Measurements from ENCODE around the gene TYROBP. TPM values are rescaled to one million over a fixed set of nuclear protein-coding genes. Genes with fewer than 3 reads are reported as not detected.

The TYROBP gene
- total RNA-seq, 1 donor from 2014 or later, result not detected

- H3K4me3 Mint-ChIP-seq (ENCODE audit: unreplicated experiment), result no peak overlapping the region
- peaks cover 26% of the 10 kb centered on the region for H3K36me3 Mint-ChIP-seq (ENCODE audit: unreplicated experiment)
- H3K4me1 Mint-ChIP-seq (ENCODE audit: unreplicated experiment), result no peaks in the 10 kb centered on the region
- TF ChIP-seq, protein P1, sequence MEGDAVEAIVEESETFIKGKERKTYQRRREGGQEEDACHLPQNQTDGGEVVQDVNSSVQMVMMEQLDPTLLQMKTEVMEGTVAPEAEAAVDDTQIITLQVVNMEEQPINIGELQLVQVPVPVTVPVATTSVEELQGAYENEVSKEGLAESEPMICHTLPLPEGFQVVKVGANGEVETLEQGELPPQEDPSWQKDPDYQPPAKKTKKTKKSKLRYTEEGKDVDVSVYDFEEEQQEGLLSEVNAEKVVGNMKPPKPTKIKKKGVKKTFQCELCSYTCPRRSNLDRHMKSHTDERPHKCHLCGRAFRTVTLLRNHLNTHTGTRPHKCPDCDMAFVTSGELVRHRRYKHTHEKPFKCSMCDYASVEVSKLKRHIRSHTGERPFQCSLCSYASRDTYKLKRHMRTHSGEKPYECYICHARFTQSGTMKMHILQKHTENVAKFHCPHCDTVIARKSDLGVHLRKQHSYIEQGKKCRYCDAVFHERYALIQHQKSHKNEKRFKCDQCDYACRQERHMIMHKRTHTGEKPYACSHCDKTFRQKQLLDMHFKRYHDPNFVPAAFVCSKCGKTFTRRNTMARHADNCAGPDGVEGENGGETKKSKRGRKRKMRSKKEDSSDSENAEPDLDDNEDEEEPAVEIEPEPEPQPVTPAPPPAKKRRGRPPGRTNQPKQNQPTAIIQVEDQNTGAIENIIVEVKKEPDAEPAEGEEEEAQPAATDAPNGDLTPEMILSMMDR (IDR thresholded peaks at IDR 0.05), result no peak
- no peak overlapping the region for H3K27ac Mint-ChIP-seq (ENCODE audit: unreplicated experiment)
- no peak for DNase-seq (ENCODE audit: extremely low spot score, unreplicated experiment)
- H3K9me3 Mint-ChIP-seq (ENCODE audit: unreplicated experiment), result no peaks in the 10 kb centered on the region
- H3K27me3 Mint-ChIP-seq (ENCODE audit: unreplicated experiment), result no peaks in the 10 kb centered on the region
These were observed 20.9 kb downstream of the TYROBP start for GRCh38 chr19:35887197-35887596.

GRCh38 chr19:35885904-35886303 lies 22.2 kb downstream of the TYROBP start:
- TF ChIP-seq, protein P1 (IDR thresholded peaks at IDR 0.05), result no peak
- peaks cover 24% of the 10 kb centered on the region for H3K36me3 Mint-ChIP-seq (ENCODE audit: unreplicated experiment)
- no peak for DNase-seq (ENCODE audit: extremely low spot score, unreplicated experiment)
- no peak overlapping the region for H3K4me3 Mint-ChIP-seq (ENCODE audit: unreplicated experiment)
- no peaks in the 10 kb centered on the region for H3K9me3 Mint-ChIP-seq (ENCODE audit: unreplicated experiment)
- no peak overlapping the region for H3K27ac Mint-ChIP-seq (ENCODE audit: unreplicated experiment)
- no peaks in the 10 kb centered on the region for H3K27me3 Mint-ChIP-seq (ENCODE audit: unreplicated experiment)
- no peaks in the 10 kb centered on the region for H3K4me1 Mint-ChIP-seq (ENCODE audit: unreplicated experiment)

GRCh38 chr19:35885225-35885738 lies 22.8 kb downstream of the TYROBP start:
- Mint-ChIP-seq H3K36me3 (ENCODE audit: unreplicated experiment) (peaks cover 21% of the 10 kb centered on the region), H3K27me3 (ENCODE audit: unreplicated experiment) (no peaks in the 10 kb centered on the region), H3K9me3 (ENCODE audit: unreplicated experiment) (no peaks in the 10 kb centered on the region), H3K4me1 (ENCODE audit: unreplicated experiment) (no peaks in the 10 kb centered on the region), H3K27ac (ENCODE audit: unreplicated experiment) (no peak overlapping the region), H3K4me3 (ENCODE audit: unreplicated experiment) (no peak overlapping the region)
- TF ChIP-seq, protein P1 (IDR thresholded peaks at IDR 0.05), result no peak
- no peak for DNase-seq (ENCODE audit: extremely low spot score, unreplicated experiment)

DNA sequence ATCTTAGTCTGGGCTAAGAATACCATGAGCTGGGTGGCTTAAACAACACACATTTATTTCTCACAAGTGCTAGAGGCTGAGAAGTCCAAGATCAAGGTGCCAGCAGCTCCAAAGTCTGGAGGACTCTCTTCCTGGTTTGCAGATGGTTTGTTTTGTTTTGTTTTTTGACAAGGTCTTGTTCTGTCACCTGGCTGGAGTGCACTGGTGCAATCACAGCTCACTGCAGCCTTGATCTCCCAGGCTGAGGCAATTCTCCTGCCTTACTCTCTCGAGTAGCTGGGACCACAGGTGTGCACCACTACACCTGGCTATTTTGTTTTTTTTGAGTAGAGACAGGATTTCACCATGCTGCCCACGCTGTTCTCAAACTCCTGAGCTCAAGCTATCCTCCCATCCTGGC lies 24.2 kb downstream of the TYROBP start:
- Mint-ChIP-seq H3K27me3 (ENCODE audit: unreplicated experiment) (peaks cover 3% of the 10 kb centered on the region), H3K4me3 (ENCODE audit: unreplicated experiment) (no peak overlapping the region), H3K4me1 (ENCODE audit: unreplicated experiment) (peaks cover 7% of the 10 kb centered on the region), H3K9me3 (ENCODE audit: unreplicated experiment) (no peaks in the 10 kb centered on the region), H3K27ac (ENCODE audit: unreplicated experiment) (no peak overlapping the region), H3K36me3 (ENCODE audit: unreplicated experiment) (peaks cover 14% of the 10 kb centered on the region)
- TF ChIP-seq, protein P1 (IDR thresholded peaks at IDR 0.05), result no peak
- no peak for DNase-seq (ENCODE audit: extremely low spot score, unreplicated experiment)

GRCh38 chr19:35882114-35882832 lies 25.8 kb downstream of the TYROBP start:
- peaks cover 3% of the 10 kb centered on the region for H3K27me3 Mint-ChIP-seq (ENCODE audit: unreplicated experiment)
- no peak overlapping the region for H3K27ac Mint-ChIP-seq (ENCODE audit: unreplicated experiment)
- no peak for DNase-seq (ENCODE audit: extremely low spot score, unreplicated experiment)
- H3K9me3 Mint-ChIP-seq (ENCODE audit: unreplicated experiment), result no peaks in the 10 kb centered on the region
- TF ChIP-seq, protein P1 (IDR thresholded peaks at IDR 0.05), result peak; percentile 65
- peaks cover 7% of the 10 kb centered on the region for H3K4me1 Mint-ChIP-seq (ENCODE audit: unreplicated experiment)
- no peak overlapping the region for H3K4me3 Mint-ChIP-seq (ENCODE audit: unreplicated experiment)
- peaks cover 5% of the 10 kb centered on the region for H3K36me3 Mint-ChIP-seq (ENCODE audit: unreplicated experiment)

Measured in osteocyte (in vitro differentiated cells).